A673 (cell line): ENCODE measurements around the gene PLOD2. TPM values are rescaled to one million over a fixed set of nuclear protein-coding genes. Genes with fewer than 3 reads are reported as not detected.

Experiments used
- BruUV-seq: library from RNA; stranded (reverse); fragments of 400-500 nt; replicated peaks from 2 replicates; lab custom pipeline; 2021; lab: Mats Ljungman, UMichigan
- CTCF ChIA-PET: fragments of 300-600 bp; sonication (Branson Sonifier 250); formaldehyde crosslinking; loops from one replicate; lab custom pipeline; 2022; ENCODE audit warnings: antibody characterized with exemption; lab: Charles Lee
- POLR2A ChIA-PET: fragments of 300-600 bp; sonication (Branson Sonifier 250); formaldehyde crosslinking; loops from one replicate; lab custom pipeline; 2022; ENCODE audit warnings: antibody characterized with exemption; ENCODE audit not compliant: low non-redundant PET; lab: Charles Lee
- DNase-seq: peaks from one replicate; pipeline ENCODE4 v3.0.0-alpha.2; 2015; ENCODE audit warnings: low spot score
- H3K27ac ChIP-seq: fragments of 200-600 bp; sonication (generic); 2 replicates; pipeline ENCODE4 v1.5.1; 2016; ENCODE audit warnings: mixed run types, low read depth, mild to moderate bottlenecking, mixed read lengths, antibody characterized with exemption, low read length; ENCODE audit not compliant: poor library complexity, severe bottlenecking
- H3K27me3 ChIP-seq: fragments of 200-600 bp; sonication (generic); replicated peaks from 2 replicates; pipeline ENCODE4 v1.6.1; 2017; ENCODE audit warnings: mixed run types, low read depth, mild to moderate bottlenecking, mixed read lengths, antibody characterized with exemption, low read length; ENCODE audit not compliant: insufficient read depth, poor library complexity
- H3K36me3 ChIP-seq: fragments of 200-600 bp; sonication (generic); 2 replicates; pipeline ENCODE4 v1.6.1; 2016; ENCODE audit warnings: mixed run types, mild to moderate bottlenecking, mixed read lengths, antibody characterized with exemption, low read length; ENCODE audit not compliant: insufficient read depth, poor library complexity, severe bottlenecking
- H3K4me1 ChIP-seq: fragments of 200-600 bp; sonication (generic); 2 replicates; pipeline ENCODE4 v1.6.1; 2017; ENCODE audit warnings: mixed run types, mild to moderate bottlenecking, mixed read lengths, antibody characterized with exemption, low read length; ENCODE audit not compliant: insufficient read depth, poor library complexity, severe bottlenecking
- H3K4me3 ChIP-seq: fragments of 200-600 bp; sonication (generic); 2 replicates; pipeline ENCODE4 v1.5.1; 2016; ENCODE audit warnings: low read depth, mixed run types, mild to moderate bottlenecking, mixed read lengths, low read length; ENCODE audit not compliant: poor library complexity, severe bottlenecking
- H3K9me3 ChIP-seq: fragments of 200-600 bp; sonication (generic); 2 replicates; pipeline ENCODE4 v1.6.1; 2016; ENCODE audit warnings: mixed run types, low read depth, mild to moderate bottlenecking, mixed read lengths, antibody characterized with exemption, low read length; ENCODE audit not compliant: poor library complexity, severe bottlenecking
- CTCF ChIP-seq: fragments of 300-800, 200-600 bp; sonication (generic); conservative IDR thresholded peaks from 2 replicates; pipeline ENCODE4 v1.5.1; 2017; ENCODE audit warnings: low read depth, mild to moderate bottlenecking, antibody characterized with exemption, low read length, moderate library complexity, mixed read lengths
- EZH2 ChIP-seq: fragments of 200-600 bp; sonication (generic); IDR thresholded peaks from 2 replicates; pipeline ENCODE4 v1.6.1; 2017; ENCODE audit warnings: borderline replicate concordance, low read depth, mild to moderate bottlenecking, mixed read lengths, antibody characterized with exemption, low read length; ENCODE audit not compliant: poor library complexity, severe bottlenecking
- intact Hi-C: fragments of 100-400 bp; cut with micrococcal nuclease; formaldehyde crosslinking; loops from one replicate; pipeline ENCODE4 v1.10.0; 2022; ENCODE audit not compliant: unreplicated experiment
- total RNA-seq: library from RNA; stranded (reverse); gene quantifications from 2 replicates; pipeline ENCODE4 v1.2.3, GENCODE V29; 2021

Gene PLOD2
- total RNA-seq, 1 experiment from 2014 or later = 34.6 TPM

- Histone ChIP-seq H3K27me3 (no peaks in the 10 kb centered on the region), H3K4me1 (no peaks in the 10 kb centered on the region), H3K27ac (no peak overlapping the region), H3K9me3 (no peaks in the 10 kb centered on the region), H3K36me3 (no peaks in the 10 kb centered on the region), H3K4me3 (no peak overlapping the region)
- BruUV-seq = no TSS peak
- TF ChIP-seq CTCF = no peak
- TF ChIP-seq EZH2 = no peak
- POLR2A ChIA-PET = no interaction called here
- DNase-seq = no peak
- intact Hi-C loops = no loop called here
- CTCF ChIA-PET = no interaction called here
Observed at GRCh38 chr3:146195605-146196004, 34.6 kb upstream of the PLOD2 start.

DNA sequence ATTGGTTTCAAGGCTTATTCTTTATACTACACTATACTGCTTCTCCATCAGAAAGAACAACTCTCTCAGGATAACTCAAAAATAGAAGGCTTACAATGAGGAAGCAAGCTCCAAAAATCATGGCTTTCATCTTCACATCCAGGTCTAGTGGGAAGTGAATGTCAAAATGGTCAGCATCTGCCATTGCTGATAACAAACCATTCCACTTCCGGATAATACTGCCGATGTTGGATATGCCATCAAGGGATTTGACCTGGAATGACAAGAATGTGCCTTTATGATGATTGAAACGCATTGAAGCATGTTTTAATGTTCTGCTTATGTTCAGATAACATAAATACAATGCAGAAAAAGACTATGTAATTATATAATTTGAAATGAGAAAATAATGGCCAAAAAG is 34.0 kb upstream of the PLOD2 start:
- no TSS peak for BruUV-seq
- no peak overlapping the region for H3K4me3 ChIP-seq
- H3K36me3 ChIP-seq = no peaks in the 10 kb centered on the region
- H3K9me3 ChIP-seq = no peaks in the 10 kb centered on the region
- H3K27ac ChIP-seq = no peak overlapping the region
- no peak for TF ChIP-seq EZH2
- TF ChIP-seq CTCF = no peak
- intact Hi-C loops = no loop called here
- ChIA-PET POLR2A (no interaction called here), CTCF (no interaction called here)
- H3K4me1 ChIP-seq = no peaks in the 10 kb centered on the region
- no peaks in the 10 kb centered on the region for H3K27me3 ChIP-seq
- no peak for DNase-seq

GRCh38 chr3:146191051-146191450 is 30.1 kb upstream of the PLOD2 start:
- no peaks in the 10 kb centered on the region for H3K4me1 ChIP-seq
- no peak overlapping the region for H3K27ac ChIP-seq
- intact Hi-C loops = no loop called here
- H3K4me3 ChIP-seq = no peak overlapping the region
- CTCF ChIA-PET = interaction anchor here (3.1 kb wide), 1 partner anchor 136 kb away, joined by 42 read pairs; no protein-coding TSS in a partner anchor
- H3K9me3 ChIP-seq = no peaks in the 10 kb centered on the region
- POLR2A ChIA-PET = no interaction called here
- DNase-seq = no peak
- no peaks in the 10 kb centered on the region for H3K36me3 ChIP-seq
- TF ChIP-seq CTCF (no peak), EZH2 (no peak)
- H3K27me3 ChIP-seq = no peaks in the 10 kb centered on the region
- BruUV-seq = no TSS peak
